Kidney (tissue), 14 donors: ENCODE data around the gene HOXB5. TPM values are rescaled to one million over a fixed set of nuclear protein-coding genes. Genes with fewer than 3 reads are reported as not detected.

Experiments used
- DNase-seq, 5 donors: peaks; one replicate each; pipeline ENCODE4 v3.0.0-alpha.2; 2013 to 2020
- FAIRE-seq: peaks from 2 replicates; lab custom pipeline; 2012; peaks lifted over from hg19 to GRCh38; lab: Jason Lieb, UNC
- H3K27ac ChIP-seq, 2 donors: one replicate each; pipeline ENCODE4 v1.7.0; 2013; ENCODE audit warnings: low read depth in 2 of 2, low read length in 2 of 2, inconsistent platforms in 1 of 2
- H3K27me3 ChIP-seq: one replicate; pipeline ENCODE4 v1.7.1; 2013; ENCODE audit warnings: low read length, inconsistent platforms; ENCODE audit not compliant: control insufficient read depth, insufficient read depth
- H3K36me3 ChIP-seq, 3 donors: one replicate each; pipeline versions ENCODE4 v1.7.0 to v1.7.1; 2013; ENCODE audit warnings: low read length in 3 of 3, control low read depth in 1 of 3, inconsistent platforms in 1 of 3; ENCODE audit not compliant: insufficient read depth in 3 of 3, control insufficient read depth in 2 of 3
- H3K4me1 ChIP-seq, 3 donors: one replicate each; pipeline versions ENCODE4 v1.7.0 to v1.7.1; 2013; ENCODE audit warnings: low read length in 3 of 3, inconsistent platforms in 1 of 3, low read depth in 1 of 3; ENCODE audit not compliant: control insufficient read depth in 2 of 3, insufficient read depth in 2 of 3
- H3K4me3 ChIP-seq, 3 donors: one replicate each; pipeline versions ENCODE4 v1.7.0 to v1.8.1; 2013; ENCODE audit warnings: low read length in 3 of 3, control low read depth in 1 of 3, inconsistent platforms in 1 of 3
- H3K9ac ChIP-seq, 3 donors: one replicate each; pipeline versions ENCODE4 v1.7.0 to v1.7.1; 2013; ENCODE audit warnings: low read length in 3 of 3, control low read depth in 1 of 3, inconsistent platforms in 1 of 3
- H3K9me3 ChIP-seq, 3 donors: one replicate each; pipeline versions ENCODE4 v1.7.0 to v1.7.1; 2013; ENCODE audit warnings: low read length in 3 of 3, control low read depth in 1 of 3, inconsistent platforms in 1 of 3; ENCODE audit not compliant: control insufficient read depth in 2 of 3, insufficient read depth in 1 of 3
- CTCF ChIP-seq: IDR thresholded peaks from 3 replicates; pipeline ENCODE4 v1.5.1; 2012; ENCODE audit warnings: mild to moderate bottlenecking, moderate library complexity, borderline replicate concordance; ENCODE audit not compliant: insufficient read depth; ENCODE audit errors: extremely low read depth
- intact Hi-C: fragments of 100-400 bp; cut with DNase I; formaldehyde crosslinking; loops from one replicate; pipeline ENCODE4 v1.11.1; 2022
- polyA plus RNA-seq: library from polyadenylated mRNA; stranded (reverse); fragments of 350-450 nt; fragmentation: Illumina TruSeq; extraction: RNeasy Lipid Tissue Mini Kit (QIAGEN cat#74804); gene quantifications from one replicate; pipeline ENCODE4 v1.2.3, GENCODE V29; 2014; ENCODE audit warnings: low read depth, low replicate concordance; ENCODE audit not compliant: insufficient read depth
- total RNA-seq: library from RNA; stranded (reverse); fragmentation: NEBNext Ultra II Directional; extraction: Animal tissue kit (Norgen Biotek cat#: 25700); gene quantifications from one replicate; pipeline ENCODE4 v1.2.1, GENCODE V29; 2021
- donor health status: control.
- donor health status: control.
- donor health status: control.
- donor health status: control.
- donor health status: control.
- donor health status: DM: yes; HTN: yes; CAD: no.
- donor health status: Normal renal cell carcinoma (clear cell type).

The HOXB5 gene
- total and polyA plus RNA-seq, 2 donors from 2014 or later = 12.3 to 27.0 TPM

GRCh38 chr17:48591255-48592056 is 2.1 kb downstream of the HOXB5 start:
- no peak for FAIRE-seq
- Histone ChIP-seq H3K4me3 (peak overlapping the region; percentile 6 to 93 (median 59)), H3K27ac (peak overlapping the region; percentile 93 to 98), H3K4me1 (peaks cover 3 to 17% (median 7%) of the 10 kb centered on the region in 3 donors), H3K36me3 (peaks cover 0 to 12% (median 3%) of the 10 kb centered on the region in 3 donors), H3K27me3 (no peaks in the 10 kb centered on the region), H3K9me3 (no peaks in the 10 kb centered on the region), H3K9ac (peak overlapping the region; percentile 41 to 95 (median 61))
- no peak for TF ChIP-seq CTCF
- no peak for DNase-seq
- intact Hi-C loops = loop anchor here (10.0 kb wide), 1 partner anchor 257 kb away; no protein-coding TSS in a partner anchor

- H3K27me3 ChIP-seq = no peaks in the 10 kb centered on the region
- no peak for DNase-seq
- peak overlapping the region; percentile 85 to 95 (median 91) for H3K9ac ChIP-seq
- intact Hi-C loops = loop anchor here (10.0 kb wide), 1 partner anchor 256 kb away; no protein-coding TSS in a partner anchor
- peak overlapping the region; percentile 93 to 98 for H3K27ac ChIP-seq
- FAIRE-seq = no peak
- H3K4me1 ChIP-seq = peaks cover 3 to 17% (median 7%) of the 10 kb centered on the region in 3 donors
- H3K36me3 ChIP-seq = peaks cover 0 to 8% (median 3%) of the 10 kb centered on the region in 3 donors
- TF ChIP-seq CTCF = no peak
- peak overlapping the region; percentile 69 to 93 (median 87) for H3K4me3 ChIP-seq
- no peaks in the 10 kb centered on the region for H3K9me3 ChIP-seq
These were observed 2.9 kb downstream of the HOXB5 start for GRCh38 chr17:48590607-48591161.

- Histone ChIP-seq H3K4me3 (peak within 1 kb of the TSS; percentile 69 to 93 (median 87)), H3K36me3 (peaks cover 0 to 3% (median 1%) of the 10 kb centered on the region in 3 donors), H3K4me1 (peaks cover 3 to 18% (median 7%) of the 10 kb centered on the region in 3 donors), H3K27ac (peak within 1 kb of the TSS; percentile 93 to 98), H3K9ac (peak within 1 kb of the TSS; percentile 86 to 95 (median 91)), H3K9me3 (no peaks in the 10 kb centered on the region), H3K27me3 (no peaks in the 10 kb centered on the region)
- no peak for FAIRE-seq
- TF ChIP-seq CTCF = no peak
- intact Hi-C loops = loop anchor here (10.0 kb wide), 1 partner anchor 255 kb away; no protein-coding TSS in a partner anchor
- DNase-seq = peak; percentile 85 to 98 (median 94)
These were observed 3.6 kb downstream of the HOXB5 start, which contains the start of gene HOXB3 for GRCh38 chr17:48589831-48590606. Gene HOXB3, minus strand, starts transcription at chr17:48590241. Its CDS starts 37,767 bp downstream, at chr17:48552474.
